Measurements from ENCODE around the gene MEF2A. TPM values are rescaled to one million over a fixed set of nuclear protein-coding genes. Genes with fewer than 3 reads are reported as not detected.

MEF2A gene
- total and polyA plus RNA-seq, 9 of the 15 experiments (the other 6 are each of a cell fraction or from before 2014, with no cell fraction given), result 1.6 to 18.7 (median 8.7) TPM

DNA sequence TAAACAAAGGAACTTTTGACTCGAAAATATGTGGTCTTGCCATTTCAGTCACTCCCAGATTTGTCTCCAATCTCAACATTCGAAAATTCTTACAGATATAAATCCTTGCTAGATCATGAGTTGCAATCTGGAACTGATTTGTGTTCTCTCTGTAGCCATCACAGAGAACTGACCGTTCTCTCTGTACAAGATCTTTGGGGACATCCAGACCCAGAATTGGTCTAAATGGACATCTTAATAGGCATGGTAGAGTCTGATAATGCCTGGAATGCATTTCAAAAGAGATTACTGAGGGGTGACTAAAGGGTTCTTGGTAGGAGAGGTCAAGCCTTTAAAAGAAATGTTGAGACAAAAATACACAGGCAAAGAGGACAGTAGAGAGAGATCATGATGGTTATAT, 7.2 kb upstream of the MEF2A start:
- BruUV-seq (replicated peaks), result no TSS peak
- no peak overlapping the region for H3K4me3 ChIP-seq
- no peaks in the 10 kb centered on the region for H3K9me1 ChIP-seq (ENCODE audit: control insufficient read depth, insufficient read depth, low read length)
- H3K36me3 ChIP-seq (ENCODE audit: control insufficient read depth, insufficient read depth, low read length), result no peaks in the 10 kb centered on the region
- no peak for FAIRE-seq
- peaks cover 0 to 4% of the 10 kb centered on the region in 2 experiments; a peak in 2 of 5 replicates for H3K27me3 ChIP-seq (ENCODE audit: control insufficient read depth in 2 of 2, insufficient read depth in 2 of 2, low read length in 2 of 2)
- H4K20me1 ChIP-seq (replicated peaks; ENCODE audit: control insufficient read depth, insufficient read depth, low read length), result no peaks in the 10 kb centered on the region
- intact Hi-C loops (cut with micrococcal nuclease) (no loop called here), in situ Hi-C loops (cut with MboI) (no loop called here)
- no peak for ATAC-seq
- no peak overlapping the region for H3K9ac ChIP-seq (ENCODE audit: insufficient read depth in 1 of 2, low read depth in 2 of 2, low read length in 2 of 2)
- H3K79me2 ChIP-seq (ENCODE audit: control insufficient read depth, insufficient read depth, low read length), result no peaks in the 10 kb centered on the region
- H2AFZ ChIP-seq (ENCODE audit: low read depth, low read length), result no peak overlapping the region
- POLR2A ChIA-PET, result interaction anchor here (0.7 to 2.5 kb wide), 2 partner anchors 12 to 470 kb away, joined by 3 to 16 read pairs; no protein-coding TSS in a partner anchor
- CTCF ChIA-PET (ENCODE audit: low intra/inter-chr PET ratio), result no interaction called here
- H3K4me1 ChIP-seq (replicated peaks in 1 of 2; ENCODE audit: control insufficient read depth in 2 of 2, insufficient read depth in 2 of 2, low read length in 2 of 2), result no peaks in the 10 kb centered on the region
- H3K4me2 ChIP-seq (ENCODE audit: insufficient read depth, low read length), result no peak overlapping the region
- 3% methylated on average over 3 of the region's 3 CpGs for WGBS (ENCODE audit: insufficient coverage, low coverage, missing lambda C conversion rate)
- no peak overlapping the region for H3K27ac ChIP-seq (ENCODE audit: extremely low read depth, low read depth, low read length)
- TF ChIP-seq TEAD4 (IDR thresholded peaks at IDR 0.05; ENCODE audit: low read length) (0 out of 2 replicates have a peak, but pooled peaks have one; percentile 23), TEAD4 (CRISPR knock-in tag; IDR thresholded peaks at IDR 0.05; ENCODE audit: borderline replicate concordance) (no peak), CBFA2T3 (IDR thresholded peaks at IDR 0.05) (peak; percentile 40), HDAC1 (IDR thresholded peaks at IDR 0.05) (0 out of 4 replicates have a peak, but pooled peaks of 1 of the 2 experiments have one; percentile 30), CC2D1A (IDR thresholded peaks at IDR 0.05) (no peak), COPS2 (conservative IDR thresholded peaks at IDR 0.05) (no peak), KDM1A (IDR thresholded peaks at IDR 0.05) (peak; percentile 72 to 87; a peak in 3 of 4 replicates), RAD21 (CRISPR knock-in tag; conservative IDR thresholded peaks at IDR 0.05 in 1 of 2, IDR thresholded peaks at IDR 0.05 in 1 of 2) (no peak)
- H3K9me3 ChIP-seq (replicated peaks; ENCODE audit: control insufficient read depth, insufficient read depth, low read depth, low read length), result no peaks in the 10 kb centered on the region
- no peak for DNase-seq (ENCODE audit: extremely low read depth in 1 of 4, low spot score in 3 of 4)

Data from K562 (cell line).